Activated naive CD8-positive, alpha-beta T cell treated with anti-CD3 and anti-CD28 coated beads, Interleukin-2, amount 50 U/mL, for 16 hours (primary cell): ENCODE data around the gene ZNF629.

ENCODE experiments used
- DNase-seq: peaks from one replicate; pipeline ENCODE4 v3.0.0-alpha.2; 2020; ENCODE audit warnings: low read depth, low spot score

ZNF629 gene

DNA sequence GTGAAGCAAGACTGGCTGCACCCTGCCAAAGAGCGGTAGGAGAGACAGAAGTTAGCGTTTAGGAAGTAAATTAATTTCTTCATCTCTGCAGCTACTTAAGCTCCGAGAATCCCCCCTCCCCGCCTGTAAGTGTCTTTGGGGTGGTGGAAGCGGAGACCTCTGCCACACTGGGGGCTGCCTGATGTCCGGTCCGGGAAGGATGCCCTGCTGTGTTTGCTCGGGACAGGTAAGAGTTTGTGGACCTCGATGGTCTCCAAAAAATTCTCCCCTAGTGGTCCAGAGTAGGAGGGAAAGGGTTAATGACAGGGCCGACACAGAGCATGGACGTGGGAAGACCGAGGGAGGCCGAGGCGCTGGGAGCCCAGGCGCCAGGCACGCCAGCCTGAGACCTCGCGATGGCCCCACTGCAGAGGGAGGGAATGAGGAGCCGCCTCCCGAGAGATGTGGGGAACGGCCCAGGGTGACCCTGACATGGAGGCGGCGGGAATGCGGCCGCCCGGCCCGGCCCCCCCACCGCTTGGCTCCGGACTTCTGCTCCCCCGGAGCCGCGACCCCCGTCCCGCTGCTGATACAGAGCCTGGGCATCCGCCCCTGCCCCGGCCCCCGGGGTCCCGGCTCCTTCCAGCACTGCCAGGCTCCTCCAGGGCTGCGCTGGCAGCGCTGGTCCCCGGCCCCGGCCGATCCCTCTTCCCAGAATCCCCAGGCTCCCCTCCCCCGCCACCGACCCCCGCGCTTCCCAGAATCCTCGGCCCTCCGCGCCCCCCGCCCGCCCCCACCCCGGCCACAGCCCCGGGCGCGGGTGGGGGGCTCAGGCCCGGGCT is 680 bp downstream of the ZNF629 start:
- no peak for DNase-seq

DNA sequence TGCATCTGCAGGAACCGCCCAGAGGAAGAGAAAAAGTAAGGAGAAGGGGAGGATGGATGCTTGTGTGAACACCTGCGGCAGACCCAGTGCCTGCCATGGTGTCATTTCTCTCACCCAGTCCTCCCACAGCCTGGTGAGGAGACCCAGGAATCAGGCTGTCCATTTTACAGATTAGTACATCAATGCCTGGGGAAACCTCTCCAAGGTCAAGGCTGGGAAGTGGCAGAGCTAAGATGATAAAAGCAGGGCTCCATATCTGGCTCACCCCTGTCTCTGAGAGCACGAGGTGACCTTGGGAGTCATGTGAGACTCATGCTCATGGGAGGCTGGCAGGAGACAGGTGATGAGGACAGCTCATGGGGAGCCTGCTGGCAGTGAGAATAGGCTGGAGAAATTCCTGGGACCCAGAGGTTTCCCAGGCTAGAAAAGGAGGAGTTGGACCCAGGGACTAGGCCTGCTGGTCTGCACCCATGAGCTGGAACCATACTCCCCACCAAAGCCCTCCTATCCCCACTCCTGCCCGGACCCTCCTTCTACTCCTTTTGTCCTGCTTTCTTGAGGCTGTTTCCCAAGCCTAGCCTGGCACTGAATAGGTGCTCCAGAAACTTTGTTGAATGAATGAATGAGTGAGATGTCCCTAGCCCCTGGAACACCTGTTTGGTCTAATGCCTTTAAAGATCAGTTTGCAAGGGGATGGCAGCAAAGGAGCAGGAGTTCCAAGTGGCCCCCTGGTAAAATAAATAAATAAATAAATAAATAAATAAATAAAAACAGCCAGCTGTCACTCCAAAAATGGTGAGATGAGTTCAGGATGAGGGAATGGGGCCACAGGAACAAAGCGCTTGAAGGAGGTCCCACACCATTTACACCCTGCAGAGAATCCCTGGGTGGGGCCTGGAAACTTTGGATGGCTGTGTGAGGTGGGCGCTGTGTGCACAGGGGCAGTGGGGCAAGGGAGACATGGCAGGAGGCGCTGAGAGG is 1.6 kb downstream of the ZNF629 start:
- no peak for DNase-seq

DNA sequence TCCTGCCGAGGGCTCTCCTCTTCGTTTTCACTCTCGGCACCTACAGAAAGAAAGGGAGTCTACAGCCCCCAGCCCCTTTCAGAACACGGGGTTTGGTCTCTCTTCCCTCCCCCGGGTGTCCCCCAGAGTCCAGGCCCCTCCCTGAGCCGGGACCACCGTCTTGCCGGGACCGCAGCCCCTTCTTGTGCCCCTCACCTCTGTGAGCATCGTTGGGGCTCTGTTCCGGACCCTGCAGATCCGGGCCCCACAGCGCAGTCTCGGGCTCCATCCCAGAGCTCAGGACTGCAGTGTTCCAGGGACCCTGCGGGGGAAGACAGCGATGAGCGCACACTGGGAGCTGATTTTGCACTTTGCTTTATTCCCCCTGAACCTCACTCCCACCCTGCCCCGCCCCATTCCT is 2.8 kb downstream of the ZNF629 start:
- no peak for DNase-seq

DNA sequence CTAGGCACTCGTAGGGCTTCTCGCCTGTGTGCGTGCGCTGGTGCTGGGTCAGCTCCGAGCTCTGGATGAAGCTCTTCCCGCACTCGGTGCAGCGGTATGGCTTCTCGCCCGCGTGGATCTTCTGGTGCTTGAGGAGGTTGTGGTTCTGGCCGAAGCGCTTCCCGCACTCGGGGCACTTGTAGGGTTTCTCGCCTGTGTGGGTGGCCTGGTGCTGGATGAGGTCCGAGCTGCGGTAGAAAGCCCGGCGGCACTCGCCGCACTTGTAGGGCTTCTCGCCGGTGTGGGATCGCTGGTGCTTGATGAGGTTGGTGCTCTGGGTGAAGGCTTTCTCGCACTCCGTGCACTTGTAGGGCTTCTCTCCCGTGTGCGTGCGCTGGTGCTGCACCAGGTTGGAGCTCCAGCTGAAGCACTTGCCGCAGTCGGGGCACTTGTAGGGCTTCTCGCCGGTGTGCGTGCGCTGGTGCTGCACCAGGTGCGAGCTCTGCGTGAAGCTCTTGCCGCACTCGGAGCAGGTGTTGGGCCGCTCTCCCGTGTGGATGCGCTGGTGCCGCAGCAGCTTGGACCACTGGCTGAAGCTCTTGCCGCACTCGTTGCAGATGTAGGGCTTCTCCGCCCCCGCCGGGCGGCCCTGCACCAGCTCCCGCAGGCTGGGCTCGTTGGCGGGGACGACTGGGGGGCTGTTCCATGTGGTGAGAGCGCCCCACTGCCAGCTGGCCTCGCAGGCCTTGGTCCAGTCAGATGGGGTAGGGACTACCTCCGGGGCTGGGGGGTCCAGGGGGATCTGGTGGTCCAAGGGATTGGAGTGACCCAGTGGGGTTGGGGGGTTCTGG is 3.5 kb downstream of the ZNF629 start:
- no peak for DNase-seq

DNA sequence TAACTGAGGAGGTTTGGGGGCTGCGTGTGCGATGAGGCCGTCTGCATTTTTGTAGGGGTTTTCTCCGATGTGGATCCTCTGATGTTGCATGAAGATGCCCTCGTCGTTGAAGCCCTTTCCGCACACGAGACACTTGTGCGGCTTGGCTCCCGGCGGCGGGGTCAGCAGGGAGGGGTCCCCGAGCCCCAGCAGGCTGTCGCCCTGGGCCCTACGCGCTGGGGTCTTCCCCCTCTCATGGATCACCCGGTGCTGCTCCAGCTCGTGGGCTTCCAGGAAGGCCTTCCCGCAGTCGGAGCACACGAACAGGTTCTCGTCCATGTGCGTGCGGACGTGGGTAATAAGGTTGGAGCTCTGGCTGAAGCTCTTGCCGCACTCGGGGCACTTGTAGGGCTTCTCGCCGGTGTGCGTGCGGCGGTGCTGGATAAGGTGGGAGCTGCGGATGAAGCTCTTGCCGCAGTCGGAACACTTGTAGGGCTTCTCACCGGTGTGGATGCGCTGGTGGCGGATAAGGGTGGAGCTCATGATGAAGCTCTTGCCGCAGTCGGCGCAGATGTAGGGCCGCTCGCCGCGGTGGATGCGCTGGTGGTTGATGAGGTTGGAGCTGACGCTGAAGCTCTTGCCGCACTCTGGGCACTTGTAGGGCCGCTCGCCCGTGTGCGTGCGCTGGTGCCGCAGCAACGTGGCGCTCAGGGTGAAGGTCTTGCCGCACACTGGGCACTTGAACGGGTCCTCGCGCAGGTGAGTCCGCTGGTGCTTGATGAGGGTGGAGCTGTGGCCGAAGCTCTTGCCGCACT is 4.3 kb downstream of the ZNF629 start:
- no peak for DNase-seq

DNA sequence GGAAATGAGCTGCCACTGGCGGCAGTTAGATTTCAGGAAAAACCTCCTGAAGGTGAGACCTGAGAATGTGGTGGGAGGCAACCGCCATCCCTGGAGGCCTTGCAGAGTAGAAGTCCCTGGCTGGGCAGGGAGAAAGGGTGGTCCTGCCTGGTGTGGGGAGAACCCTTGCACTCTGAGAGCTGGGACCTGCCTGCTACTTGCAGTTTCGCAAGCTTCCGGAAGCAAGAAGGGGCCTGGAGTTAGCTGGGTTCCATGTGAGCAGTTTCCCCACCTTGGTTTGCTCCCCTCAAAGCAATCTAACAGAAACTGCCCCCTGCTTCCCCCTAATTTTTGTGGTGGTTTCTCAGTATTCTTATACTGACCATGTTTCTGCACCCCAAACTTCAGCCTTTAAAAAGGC is 6.5 kb downstream of the ZNF629 start:
- DNase-seq = no peak

DNA sequence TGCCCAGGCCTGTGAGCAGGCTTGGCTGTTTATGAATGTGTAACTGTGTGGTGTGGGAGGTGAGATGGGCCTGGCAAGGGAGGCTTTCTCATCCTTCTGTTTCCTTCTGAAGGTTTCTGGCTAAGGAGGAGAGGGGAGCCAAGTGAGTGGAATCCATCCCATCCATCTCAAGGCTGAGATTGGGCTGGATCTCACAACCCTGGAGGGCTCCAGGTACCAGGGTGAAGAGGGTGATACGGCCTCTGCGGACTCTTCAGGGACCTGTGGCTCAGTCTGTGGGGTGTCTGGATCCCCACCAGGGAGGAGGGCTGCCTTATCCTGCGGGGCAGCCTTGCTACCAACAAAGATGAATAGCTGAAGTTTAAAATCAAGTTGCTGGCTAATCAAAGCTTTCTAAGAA is 7.0 kb downstream of the ZNF629 start:
- DNase-seq = no peak

DNA sequence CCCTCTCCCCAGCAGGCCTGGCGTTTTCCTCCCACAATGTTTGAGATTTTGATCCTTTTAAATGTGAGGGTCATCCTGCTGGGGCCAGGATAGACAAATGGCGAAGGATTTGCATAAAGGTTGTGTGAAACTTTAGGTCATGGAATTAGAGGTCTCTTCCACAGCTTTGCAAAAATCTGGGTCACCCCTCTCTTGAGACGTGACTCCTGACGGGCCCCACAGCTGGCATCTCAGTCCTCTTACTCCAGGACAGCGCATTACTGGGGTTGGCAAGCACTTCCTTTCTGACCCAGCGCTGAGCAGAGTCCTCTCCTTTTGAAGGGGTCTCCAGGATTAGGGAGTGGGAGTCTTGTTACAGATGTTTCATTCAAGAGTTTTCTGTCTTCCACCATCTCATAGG is 7.4 kb downstream of the ZNF629 start:
- no peak for DNase-seq

DNA sequence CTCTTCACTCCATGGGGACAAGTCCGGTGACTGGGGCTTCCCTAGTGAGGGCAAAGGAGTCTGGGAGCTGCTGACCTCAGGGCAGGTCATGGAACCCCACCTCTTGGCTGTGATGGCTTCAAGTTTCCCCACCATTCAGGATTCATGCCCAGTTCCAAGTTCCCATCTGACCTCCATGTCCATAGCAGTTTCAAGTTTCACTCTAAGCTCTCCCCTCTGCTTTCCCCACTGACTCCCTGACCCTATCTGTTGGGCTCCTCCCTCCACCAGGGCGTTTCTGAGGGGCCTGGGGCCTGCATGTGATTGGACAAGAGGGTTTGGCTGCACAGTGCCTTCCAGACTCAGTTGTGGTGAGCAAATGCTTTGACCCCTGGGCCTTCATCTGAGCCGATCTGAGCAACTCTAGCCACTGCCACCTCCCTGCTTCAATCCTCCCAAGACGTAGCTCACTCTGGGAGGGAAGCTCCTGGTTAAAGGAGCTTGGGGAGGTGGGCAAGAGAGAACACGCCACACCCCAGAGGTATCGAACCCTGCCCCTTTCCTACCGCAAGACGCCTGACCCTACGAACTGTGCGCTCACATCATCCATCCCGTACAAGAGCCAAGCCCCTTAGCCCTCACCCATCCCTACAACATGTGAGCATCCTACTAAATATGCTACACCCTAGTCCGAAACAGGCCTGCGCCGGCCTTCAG is 8.3 kb downstream of the ZNF629 start:
- no peak for DNase-seq

DNA sequence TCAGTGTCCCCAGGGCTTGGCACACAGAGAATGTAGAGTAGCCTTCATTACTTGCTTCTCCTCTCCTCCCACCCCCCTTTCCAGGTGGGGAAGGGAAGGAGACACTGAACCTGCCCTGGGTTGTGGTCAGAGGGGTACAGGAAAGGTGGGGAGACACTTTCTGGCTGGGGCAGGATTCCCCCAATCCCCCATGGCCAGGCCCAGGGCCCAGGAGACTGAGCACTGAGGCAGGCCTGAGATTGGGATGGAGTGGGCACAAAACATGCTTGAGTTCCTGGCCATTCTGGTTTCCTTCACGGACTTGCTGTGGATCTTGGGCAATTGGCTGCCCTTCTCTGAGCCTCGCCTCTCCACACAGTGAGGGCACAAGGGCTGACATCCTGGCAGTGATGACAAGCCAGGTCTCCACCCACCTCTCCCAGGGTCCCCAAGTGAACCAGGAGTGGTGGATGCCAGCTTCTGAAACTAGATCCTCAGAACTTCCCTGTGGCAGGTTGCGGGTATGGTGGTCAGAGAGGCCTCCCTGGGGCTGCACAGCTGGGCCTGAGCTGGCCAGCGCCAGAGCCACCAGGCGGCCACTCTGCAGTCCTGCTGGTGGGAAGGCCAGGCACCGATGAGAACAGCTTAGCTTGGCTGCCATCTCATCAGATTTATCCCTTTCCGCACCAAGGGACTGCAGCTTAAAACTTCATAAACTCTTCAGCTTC is 9.3 kb downstream of the ZNF629 start:
- DNase-seq = no peak

DNA sequence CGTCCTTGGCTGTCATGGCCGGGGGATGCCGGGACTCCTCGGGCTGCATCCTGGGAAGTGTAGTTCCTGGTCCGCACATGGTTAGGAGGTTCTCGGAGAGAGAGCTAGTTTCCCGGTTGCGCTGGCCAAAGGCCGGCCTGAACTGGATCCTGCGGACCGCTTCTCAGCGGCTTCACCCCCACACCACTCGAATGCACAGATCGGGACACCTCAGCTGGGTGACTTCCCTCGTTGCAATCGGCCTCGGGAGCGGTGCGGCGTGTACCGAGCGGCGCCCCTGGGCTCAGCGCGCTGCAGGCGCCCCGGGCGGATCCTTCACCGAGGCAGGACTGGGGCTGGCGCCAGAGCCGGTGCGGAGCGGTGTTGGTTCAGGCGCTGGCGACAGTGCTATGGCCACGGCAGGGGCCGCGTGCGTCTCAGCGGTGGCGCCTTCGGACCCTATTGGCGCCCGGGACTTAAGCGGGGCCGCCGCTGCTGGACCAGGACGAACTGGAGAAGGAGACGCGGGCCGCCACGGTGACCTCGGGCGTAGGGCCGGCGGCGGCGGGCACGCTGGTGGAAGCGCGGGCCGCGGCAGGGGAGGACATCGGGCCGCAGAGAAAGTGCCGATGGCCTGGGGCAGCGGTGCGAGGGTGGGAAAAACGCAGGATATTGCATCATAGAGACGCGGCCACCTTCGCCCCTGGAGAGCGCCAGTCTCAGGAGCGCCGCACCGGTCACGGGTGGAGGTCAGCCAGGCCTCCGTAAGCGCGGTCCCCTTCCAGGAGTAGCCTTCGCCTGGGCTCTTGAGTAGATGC is 11.4 kb downstream of the ZNF629 start:
- DNase-seq = peak; percentile 50

DNA sequence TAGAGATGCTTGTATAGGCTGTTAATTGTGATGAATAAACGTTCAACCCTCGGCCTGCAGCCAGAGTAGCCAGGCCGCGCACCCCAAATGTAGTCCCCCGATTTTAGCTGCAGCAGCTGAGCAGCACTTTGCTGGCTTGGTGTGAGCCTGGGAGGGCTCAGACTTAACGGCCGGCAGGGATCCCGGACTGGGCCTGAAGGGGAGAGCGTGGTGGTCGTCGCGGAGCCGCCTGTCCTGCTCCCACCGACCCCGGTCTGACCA is 11.9 kb downstream of the ZNF629 start:
- no peak for DNase-seq

DNA sequence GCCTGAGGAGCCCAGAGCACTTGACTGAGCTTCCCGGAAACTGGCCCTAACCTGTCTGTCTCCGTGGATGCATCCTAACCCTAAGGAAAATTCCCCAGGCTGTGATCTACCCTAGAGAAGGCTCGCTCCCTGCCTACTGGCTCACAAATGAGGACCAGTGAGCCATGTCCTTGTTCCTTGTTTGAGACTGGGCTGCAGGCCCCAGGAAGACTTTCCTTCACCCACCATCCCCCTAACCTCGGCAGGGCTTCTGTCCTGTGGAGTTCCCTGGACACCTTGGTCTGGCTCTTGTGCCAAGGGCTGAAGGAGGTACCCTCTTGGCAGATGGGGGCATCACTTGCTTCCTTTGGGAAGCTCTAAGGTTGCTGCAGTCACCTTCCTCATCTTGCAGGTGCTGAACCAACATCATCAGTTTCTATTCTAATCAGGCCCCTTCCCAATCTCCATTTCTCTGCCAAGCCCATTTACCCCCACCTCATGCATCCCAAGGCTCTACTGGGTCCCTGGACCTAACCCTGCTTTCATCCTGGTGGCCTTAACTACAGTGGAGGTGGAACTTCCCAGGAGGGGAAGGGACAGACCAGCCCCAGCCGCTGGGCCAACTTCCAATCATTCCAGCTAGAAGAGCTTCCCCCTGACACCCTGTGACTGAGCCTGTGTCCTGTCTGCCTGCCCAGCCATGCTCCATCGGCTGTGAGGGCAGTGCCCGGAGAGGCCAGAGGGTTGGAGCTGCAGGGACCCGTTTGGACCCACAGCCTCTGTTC is 12.5 kb downstream of the ZNF629 start:
- no peak for DNase-seq

DNA sequence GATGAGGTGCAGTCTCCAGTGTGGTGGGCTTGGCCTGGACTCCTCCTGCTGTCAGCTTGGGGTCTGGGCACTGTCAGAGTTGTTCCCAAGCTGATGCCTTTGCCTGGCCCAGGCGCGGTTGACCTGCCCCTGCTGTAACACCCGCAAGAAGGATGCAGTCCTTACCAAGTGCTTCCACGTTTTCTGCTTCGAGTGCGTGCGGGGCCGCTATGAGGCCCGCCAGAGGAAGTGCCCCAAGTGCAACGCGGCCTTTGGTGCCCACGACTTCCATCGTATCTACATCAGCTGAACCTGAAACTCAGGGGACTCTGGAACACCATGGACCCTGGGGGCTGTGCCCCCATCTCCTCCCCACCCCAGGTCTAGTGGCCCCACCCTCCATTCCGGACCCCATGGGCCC is 13.2 kb downstream of the ZNF629 start:
- no peak for DNase-seq

DNA sequence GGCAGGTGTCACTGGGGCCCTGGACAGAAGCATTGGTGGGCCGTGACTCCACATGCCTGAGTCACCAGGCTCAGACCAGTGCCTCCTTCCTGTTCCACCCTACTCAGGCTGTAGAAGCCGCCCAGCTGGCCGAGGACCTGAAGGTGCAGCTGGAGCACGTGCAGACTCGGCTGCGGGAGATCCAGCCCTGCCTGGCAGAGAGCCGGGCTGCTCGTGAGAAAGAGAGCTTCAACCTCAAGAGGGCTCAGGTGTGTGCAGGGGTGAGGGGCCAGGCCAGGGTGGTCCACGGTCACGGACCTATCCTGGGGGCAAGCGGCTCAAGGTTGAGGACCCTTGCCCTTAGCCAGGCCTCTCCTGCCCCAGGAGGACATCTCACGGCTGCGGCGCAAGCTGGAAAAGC is 15.3 kb downstream of the ZNF629 start:
- no peak for DNase-seq

DNA sequence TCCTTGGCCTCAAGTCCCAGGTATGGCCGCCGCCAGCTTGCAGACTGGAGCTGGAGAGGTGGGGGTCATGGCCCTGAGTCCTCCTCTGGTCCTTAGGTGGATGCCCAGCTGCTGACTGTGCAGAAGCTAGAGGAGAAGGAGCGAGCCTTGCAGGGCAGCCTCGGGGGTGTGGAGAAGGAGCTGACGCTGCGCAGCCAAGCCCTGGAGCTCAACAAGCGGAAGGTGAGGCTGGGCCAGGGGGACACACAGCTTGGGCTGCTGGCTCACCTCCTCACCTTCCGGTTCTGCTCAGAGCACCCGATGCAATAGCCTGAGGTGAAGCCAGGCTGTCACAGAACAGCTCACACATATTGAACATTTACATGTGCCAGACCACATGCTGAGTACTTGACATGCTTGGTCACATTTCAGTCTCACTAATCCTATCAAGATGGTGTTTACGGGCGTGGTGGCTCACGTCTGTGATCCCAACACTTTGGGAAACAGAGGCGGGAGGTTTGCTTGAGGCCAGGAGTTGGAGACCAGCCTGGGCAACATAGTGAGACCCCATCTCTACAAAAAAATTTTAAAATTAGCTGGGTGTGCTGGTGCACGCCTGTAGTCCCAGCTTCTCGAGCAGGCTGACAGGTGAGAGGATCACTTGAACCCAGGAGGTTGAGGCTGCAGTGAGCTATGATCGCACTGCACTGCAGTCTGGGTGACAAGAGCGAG is 17.5 kb downstream of the ZNF629 start:
- no peak for DNase-seq

DNA sequence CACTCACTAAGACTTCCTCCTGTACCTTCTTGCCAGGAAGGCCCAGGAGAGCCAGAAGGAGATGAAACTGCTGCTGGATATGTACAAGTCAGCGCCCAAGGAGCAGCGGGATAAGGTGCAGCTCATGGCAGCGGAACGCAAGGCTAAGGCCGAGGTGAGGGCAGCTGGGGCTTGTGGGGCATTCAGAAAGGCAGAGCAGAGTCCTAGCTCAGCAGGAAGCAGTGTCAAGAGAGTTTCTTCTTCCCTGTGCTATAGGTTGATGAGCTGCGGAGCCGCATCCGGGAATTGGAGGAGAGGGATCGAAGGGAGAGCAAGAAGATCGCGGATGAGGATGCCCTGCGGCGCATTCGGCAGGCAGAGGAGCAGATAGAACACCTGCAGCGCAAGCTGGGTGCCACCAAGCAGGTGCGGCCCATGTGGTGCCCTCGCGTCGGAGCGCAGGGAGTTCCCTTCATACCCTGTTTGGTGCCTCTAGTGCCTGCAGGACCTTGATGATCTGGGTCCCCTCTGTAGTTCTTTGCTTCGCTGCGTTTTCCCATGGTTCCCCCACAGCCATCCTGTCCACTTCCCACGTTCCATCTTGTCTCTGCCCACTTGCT is 18.3 kb downstream of the ZNF629 start:
- no peak for DNase-seq
